ENCODE measurements around the gene PSMD10. TPM values are rescaled to one million over a fixed set of nuclear protein-coding genes. Genes with fewer than 3 reads are reported as not detected.

Gene PSMD10
- total RNA-seq, 3 donors from 2014 or later (not counting 1 experiment from before 2014, with no cell fraction given): 15.9 to 21.4 (median 16.1) TPM

DNA sequence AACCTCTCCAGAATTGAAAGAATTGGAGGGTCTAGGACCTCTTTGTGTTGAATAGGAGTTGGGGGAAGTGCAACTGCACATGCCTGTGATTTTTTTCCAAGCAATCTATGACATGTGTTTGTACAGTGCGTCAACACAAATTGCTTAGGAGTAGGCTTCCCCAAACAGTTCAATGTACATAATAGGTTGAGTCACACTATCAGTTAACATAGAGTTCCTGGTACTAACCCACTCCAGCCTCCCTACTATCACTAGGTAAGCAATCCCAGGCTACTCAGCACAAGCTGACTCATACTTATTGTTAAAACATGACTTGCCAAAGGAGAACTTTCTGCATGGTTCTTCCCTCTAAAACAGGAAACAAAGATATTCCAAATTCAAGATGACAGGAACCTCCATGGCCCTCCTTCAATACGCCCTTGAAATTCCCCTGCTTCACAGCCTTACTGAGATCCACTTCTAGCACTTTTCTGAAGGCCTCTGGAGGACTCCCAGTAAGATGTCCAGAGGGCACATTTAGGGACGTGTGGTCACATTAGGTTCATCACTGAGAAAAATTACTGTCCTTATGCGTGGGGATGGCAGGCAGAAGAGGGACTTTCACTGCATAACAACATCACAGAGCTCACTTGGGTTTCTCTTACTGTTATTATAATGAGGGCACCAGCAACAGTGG is 54.9 kb downstream of the PSMD10 start:
- H3K4me1 Mint-ChIP-seq: no peaks in the 10 kb centered on the region
- DNase-seq (no peak), ATAC-seq (no peak)
- no peaks in the 10 kb centered on the region for H3K36me3 Mint-ChIP-seq
- no peaks in the 10 kb centered on the region for H3K36me3 ChIP-seq (ENCODE audit: control insufficient read depth, insufficient read depth, low read length)
- H3K27me3 ChIP-seq (ENCODE audit: control insufficient read depth, insufficient read depth, low read length): no peaks in the 10 kb centered on the region
- TF ChIP-seq CTCF (IDR thresholded peaks at IDR 0.05): no peak
- no peak overlapping the region for H3K27ac ChIP-seq (ENCODE audit: low read length)
- H3K4me3 ChIP-seq (ENCODE audit: low read length): no peak overlapping the region
- WGBS (ENCODE audit: insufficient coverage): 86% methylated on average over 4 of the region's 4 CpGs
- H3K9me3 ChIP-seq (ENCODE audit: control insufficient read depth, insufficient read depth, low read length): no peaks in the 10 kb centered on the region
- H3K4me1 ChIP-seq (ENCODE audit: control insufficient read depth, insufficient read depth, low read length): no peaks in the 10 kb centered on the region
- no peak overlapping the region for H3K27ac Mint-ChIP-seq
- intact Hi-C loops (cut with micrococcal nuclease): no loop called here
- H3K9me3 Mint-ChIP-seq: no peaks in the 10 kb centered on the region
- H3K27me3 Mint-ChIP-seq (ENCODE audit: low read depth in 2 of 2): peaks cover 4 to 8% of the 10 kb centered on the region in 2 donors
- no peak overlapping the region for H3K4me3 Mint-ChIP-seq

- H3K4me3 ChIP-seq (ENCODE audit: low read length): no peak overlapping the region
- Mint-ChIP-seq H3K27ac (no peak overlapping the region), H3K27me3 (ENCODE audit: low read depth in 2 of 2) (peaks cover 4 to 11% of the 10 kb centered on the region in 2 donors), H3K4me3 (no peak overlapping the region), H3K9me3 (no peaks in the 10 kb centered on the region), H3K4me1 (no peaks in the 10 kb centered on the region), H3K36me3 (no peaks in the 10 kb centered on the region)
- no peaks in the 10 kb centered on the region for H3K27me3 ChIP-seq (ENCODE audit: control insufficient read depth, insufficient read depth, low read length)
- H3K9me3 ChIP-seq (ENCODE audit: control insufficient read depth, insufficient read depth, low read length): no peaks in the 10 kb centered on the region
- no peaks in the 10 kb centered on the region for H3K4me1 ChIP-seq (ENCODE audit: control insufficient read depth, insufficient read depth, low read length)
- no peak overlapping the region for H3K27ac ChIP-seq (ENCODE audit: low read length)
- DNase-seq (no peak), ATAC-seq (no peak)
- TF ChIP-seq CTCF (IDR thresholded peaks at IDR 0.05): no peak
- H3K36me3 ChIP-seq (ENCODE audit: control insufficient read depth, insufficient read depth, low read length): no peaks in the 10 kb centered on the region
- WGBS (ENCODE audit: insufficient coverage): 100% methylated on average over 2 of the region's 3 CpGs
- intact Hi-C loops (cut with micrococcal nuclease): no loop called here
These were observed 56.6 kb downstream of the PSMD10 start for GRCh38 chrX:108034725-108035124.

Other genes starting within 250 kb of the PSMD10 start
- not detected for gene TEX13B, start 109.2 kb downstream of the PSMD10 start, total RNA-seq
- 1 to 10 TPM in 1 of 3 donors, under 1 TPM in 1, not detected in 1; 0.54 to 1.1 TPM for gene VSIG1, start 46.5 kb downstream of the PSMD10 start, total RNA-seq
- gene ATG4A, start 236 bp upstream of the PSMD10 start, total RNA-seq: 10 to 100 TPM; 10.7 to 13.5 (median 11.6) TPM